Osteoblast (primary cell): ENCODE data around the gene IDUA. TPM values are rescaled to one million over a fixed set of nuclear protein-coding genes. Genes with fewer than 3 reads are reported as not detected.

ENCODE experiments used
- DNase-seq: peaks from one replicate; pipeline ENCODE4 v3.0.0; 2011; ENCODE audit warnings: low spot score, mixed read lengths; ENCODE audit not compliant: insufficient read length; ENCODE audit errors: missing footprints
- H2AFZ ChIP-seq: 2 replicates; pipeline ENCODE4 v1.6.0; 2011; ENCODE audit warnings: mild to moderate bottlenecking, low read length
- H3K27ac ChIP-seq: 2 replicates; pipeline ENCODE4 v1.5.1; 2011; ENCODE audit warnings: mild to moderate bottlenecking, low read depth, low read length, moderate library complexity
- H3K27me3 ChIP-seq: 2 replicates; pipeline ENCODE4 v1.6.0; 2012; ENCODE audit warnings: mild to moderate bottlenecking, control low read depth, inconsistent platforms, low read length, moderate library complexity; ENCODE audit not compliant: insufficient read depth
- H3K36me3 ChIP-seq: 2 replicates; pipeline ENCODE4 v1.5.1; 2011; ENCODE audit warnings: mild to moderate bottlenecking, low read length, control low read depth, moderate library complexity; ENCODE audit not compliant: insufficient read depth
- H3K4me1 ChIP-seq: 2 replicates; pipeline ENCODE4 v1.5.1; 2011; ENCODE audit warnings: mild to moderate bottlenecking, low read length, control low read depth, moderate library complexity; ENCODE audit not compliant: insufficient read depth
- H3K4me2 ChIP-seq: 2 replicates; pipeline ENCODE4 v1.6.0; 2011; ENCODE audit warnings: mild to moderate bottlenecking, low read length; ENCODE audit not compliant: insufficient read depth
- H3K4me3 ChIP-seq: fragments of 200-600 bp; sonication (generic); 3 replicates; pipeline ENCODE4 v1.5.1; 2012; ENCODE audit warnings: mild to moderate bottlenecking, low read length, inconsistent platforms; ENCODE audit not compliant: insufficient read depth
- H3K79me2 ChIP-seq: 2 replicates; pipeline ENCODE4 v1.6.0; 2012; ENCODE audit warnings: mild to moderate bottlenecking, low read length, control low read depth, inconsistent platforms; ENCODE audit not compliant: insufficient read depth
- H3K9me3 ChIP-seq: 2 replicates; pipeline ENCODE4 v1.5.1; 2011; ENCODE audit warnings: low read depth, low read length, control low read depth
- H4K20me1 ChIP-seq: 2 replicates; pipeline ENCODE4 v1.6.0; 2012; ENCODE audit warnings: mild to moderate bottlenecking, low read length, control low read depth; ENCODE audit not compliant: insufficient read depth
- total RNA-seq: library from RNA; depleted of rRNA; stranded (reverse); fragments of >200 nt; gene quantifications from 2 replicates; pipeline ENCODE4 v1.2.3, GENCODE V29; 2012
- TF ChIP-seq, protein P1 (sequence below): IDR thresholded peaks from 2 replicates; pipeline ENCODE4 v1.5.1; 2011; ENCODE audit warnings: mild to moderate bottlenecking, low read depth, low read length, moderate library complexity; ENCODE audit errors: extremely low read depth

Gene IDUA
- total RNA-seq, 1 donor, result 26.4 TPM

DNA sequence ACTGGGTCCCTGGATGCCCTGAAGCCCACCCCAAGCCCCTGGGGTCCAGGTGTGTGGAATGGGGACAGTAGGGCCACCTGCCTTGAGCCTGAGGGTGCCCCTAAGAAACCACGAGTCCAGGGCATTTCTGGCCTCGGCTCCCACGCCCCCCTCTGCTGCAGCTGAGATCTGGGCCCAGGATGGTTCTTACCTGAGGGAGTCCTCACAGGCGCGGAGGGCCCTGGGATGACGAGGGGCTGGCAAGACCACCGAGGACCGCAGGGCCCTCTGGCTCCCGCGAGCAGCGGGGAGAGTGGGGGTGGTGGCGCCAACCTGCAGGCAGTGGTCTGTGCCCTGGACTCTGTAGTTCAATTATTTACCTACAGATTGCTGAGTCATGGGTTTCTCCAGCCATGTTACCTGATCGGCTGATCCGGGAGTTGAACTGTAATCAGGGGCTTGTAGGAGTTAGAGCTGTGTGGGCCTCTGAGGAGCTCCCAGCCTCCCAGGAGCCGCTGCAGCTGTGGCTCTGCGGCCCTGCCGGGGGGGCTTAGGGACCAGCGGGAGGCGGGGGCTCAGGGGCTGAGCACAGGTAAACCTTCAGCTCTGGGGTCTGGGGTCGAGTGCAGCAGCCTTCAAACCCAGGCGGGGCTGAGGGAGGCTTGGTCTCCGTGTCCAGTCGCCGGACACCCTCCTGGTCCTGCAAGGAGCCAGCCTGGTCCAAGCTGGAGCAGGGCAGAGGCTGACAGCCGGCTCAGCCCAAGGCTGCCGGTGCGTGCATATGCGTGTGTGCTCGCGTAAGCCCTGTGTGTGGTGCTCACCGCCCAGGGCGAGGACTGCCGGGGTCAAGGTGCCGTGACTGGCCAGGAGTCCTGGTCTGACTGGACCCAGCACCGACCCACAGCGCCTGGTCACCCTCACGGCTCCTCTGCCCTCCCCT is 6.5 kb downstream of the IDUA start, which contains the start of gene SLC26A1:
TSS of gene SLC26A1 (minus strand) at position 294 of the 919 bp plus-strand sequence. CDS start 1,701 bp downstream, outside the sequence.
- H3K36me3 ChIP-seq, result no peaks in the 10 kb centered on the region
- no peak within 1 kb of the TSS for H3K27ac ChIP-seq
- TF ChIP-seq, protein P1, sequence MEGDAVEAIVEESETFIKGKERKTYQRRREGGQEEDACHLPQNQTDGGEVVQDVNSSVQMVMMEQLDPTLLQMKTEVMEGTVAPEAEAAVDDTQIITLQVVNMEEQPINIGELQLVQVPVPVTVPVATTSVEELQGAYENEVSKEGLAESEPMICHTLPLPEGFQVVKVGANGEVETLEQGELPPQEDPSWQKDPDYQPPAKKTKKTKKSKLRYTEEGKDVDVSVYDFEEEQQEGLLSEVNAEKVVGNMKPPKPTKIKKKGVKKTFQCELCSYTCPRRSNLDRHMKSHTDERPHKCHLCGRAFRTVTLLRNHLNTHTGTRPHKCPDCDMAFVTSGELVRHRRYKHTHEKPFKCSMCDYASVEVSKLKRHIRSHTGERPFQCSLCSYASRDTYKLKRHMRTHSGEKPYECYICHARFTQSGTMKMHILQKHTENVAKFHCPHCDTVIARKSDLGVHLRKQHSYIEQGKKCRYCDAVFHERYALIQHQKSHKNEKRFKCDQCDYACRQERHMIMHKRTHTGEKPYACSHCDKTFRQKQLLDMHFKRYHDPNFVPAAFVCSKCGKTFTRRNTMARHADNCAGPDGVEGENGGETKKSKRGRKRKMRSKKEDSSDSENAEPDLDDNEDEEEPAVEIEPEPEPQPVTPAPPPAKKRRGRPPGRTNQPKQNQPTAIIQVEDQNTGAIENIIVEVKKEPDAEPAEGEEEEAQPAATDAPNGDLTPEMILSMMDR, result no peak
- no peak within 1 kb of the TSS for H3K4me2 ChIP-seq
- H2AFZ ChIP-seq, result no peak within 1 kb of the TSS
- H3K79me2 ChIP-seq, result no peaks in the 10 kb centered on the region
- no peaks in the 10 kb centered on the region for H3K4me1 ChIP-seq
- H3K4me3 ChIP-seq, result no peak within 1 kb of the TSS
- peaks cover 16% of the 10 kb centered on the region for H3K27me3 ChIP-seq
- H3K9me3 ChIP-seq, result no peaks in the 10 kb centered on the region
- DNase-seq, result no peak
- H4K20me1 ChIP-seq, result peaks cover 26% of the 10 kb centered on the region

DNA sequence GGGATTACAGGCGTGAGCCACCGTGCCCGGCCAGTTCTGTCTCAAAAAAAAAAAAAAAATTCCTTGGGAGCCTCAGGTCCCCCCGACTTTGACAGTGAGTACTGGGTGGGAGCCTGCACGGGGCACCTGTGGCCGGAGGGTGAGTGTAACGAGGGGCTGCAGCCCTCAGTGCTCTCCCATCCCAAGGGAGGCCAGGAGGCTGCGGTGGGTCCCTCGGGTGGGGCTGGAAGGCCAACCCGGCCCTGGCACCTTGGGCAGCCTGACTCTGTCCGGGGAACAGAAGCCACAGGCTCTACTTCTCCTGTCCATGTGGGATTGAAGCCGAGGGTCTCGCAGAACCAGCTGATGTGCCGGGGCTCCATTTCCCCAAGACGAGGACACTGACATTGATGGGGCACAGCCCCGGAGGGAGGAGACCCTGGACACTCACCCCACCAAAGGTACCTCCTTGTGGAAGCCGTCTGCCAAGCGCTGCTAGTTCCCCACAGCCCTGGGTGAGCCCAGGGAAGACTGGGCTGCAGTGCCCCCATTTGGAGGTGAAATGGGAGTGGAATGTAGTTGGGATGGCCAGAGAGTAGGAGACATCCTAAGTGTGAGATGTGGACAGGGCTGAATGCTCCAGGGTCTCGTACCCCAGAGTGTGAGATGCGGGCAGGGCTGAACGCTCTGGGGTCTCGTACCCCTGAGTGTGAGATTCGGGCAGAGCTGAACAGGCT is 8.6 kb downstream of the IDUA start:
- H3K27ac ChIP-seq, result no peak overlapping the region
- peaks cover 23% of the 10 kb centered on the region for H4K20me1 ChIP-seq
- DNase-seq, result no peak
- TF ChIP-seq, protein P1, result peak; percentile 15
- peaks cover 30% of the 10 kb centered on the region for H3K27me3 ChIP-seq
- no peaks in the 10 kb centered on the region for H3K36me3 ChIP-seq
- no peak overlapping the region for H3K4me3 ChIP-seq
- H3K4me2 ChIP-seq, result no peak overlapping the region
- no peak overlapping the region for H2AFZ ChIP-seq
- H3K9me3 ChIP-seq, result no peaks in the 10 kb centered on the region
- no peaks in the 10 kb centered on the region for H3K79me2 ChIP-seq
- no peaks in the 10 kb centered on the region for H3K4me1 ChIP-seq

DNA sequence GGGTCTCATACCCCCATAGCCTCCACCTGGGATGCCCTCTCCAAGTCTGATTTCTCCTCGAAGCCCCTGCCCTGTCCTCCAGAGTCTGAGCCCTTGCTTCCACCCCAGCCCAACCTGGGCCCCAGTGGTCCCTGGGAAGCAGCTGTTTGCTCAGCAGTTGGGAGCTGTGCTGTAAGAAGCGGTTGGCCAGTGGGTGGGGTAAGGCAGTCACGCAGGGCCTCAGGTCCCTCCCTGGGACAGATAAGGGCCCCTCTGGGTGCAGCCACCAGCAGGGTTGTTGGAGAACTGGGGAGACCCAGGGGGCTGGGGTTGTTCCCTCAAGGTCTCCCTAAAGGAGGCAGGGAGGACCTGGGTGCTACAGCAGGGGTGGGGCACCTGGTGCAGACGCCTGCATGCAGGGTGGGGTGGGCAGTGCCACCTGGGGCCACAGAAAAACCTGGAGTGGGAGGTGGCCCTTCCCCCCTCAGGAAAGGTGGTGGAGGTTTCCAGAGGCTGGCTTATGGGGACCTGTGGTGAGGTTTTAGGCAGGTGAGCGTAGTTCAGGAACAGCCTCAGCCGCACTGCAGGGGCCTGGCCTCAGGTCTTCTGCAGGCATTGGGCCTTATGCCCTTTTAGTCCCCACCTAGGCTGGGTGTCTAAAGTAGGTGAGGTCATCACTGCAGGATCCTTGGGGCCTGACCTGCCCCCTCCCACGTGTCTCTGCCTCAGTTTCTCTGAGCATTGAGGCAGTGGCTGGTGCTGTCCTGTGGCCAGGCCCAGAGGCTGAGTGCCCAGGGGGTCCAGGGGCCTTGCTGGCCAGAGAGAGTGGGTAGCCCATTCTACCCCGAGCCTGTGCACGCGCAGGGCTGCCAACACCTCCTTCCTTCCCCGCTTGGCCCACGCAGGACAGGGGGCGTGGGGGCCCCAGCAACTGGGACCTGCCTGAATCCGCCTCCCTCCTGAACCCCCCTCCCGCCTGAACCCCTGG is 9.5 kb downstream of the IDUA start:
- TF ChIP-seq, protein P1, result no peak

More for the DNA sequence above, 9.5 kb downstream of the IDUA start:
- Histone ChIP-seq H4K20me1 (peaks cover 27% of the 10 kb centered on the region), H3K4me3 (no peak overlapping the region), H3K4me1 (no peaks in the 10 kb centered on the region), H3K9me3 (no peaks in the 10 kb centered on the region), H3K27me3 (peaks cover 37% of the 10 kb centered on the region), H2AFZ (no peak overlapping the region), H3K4me2 (no peak overlapping the region), H3K27ac (no peak overlapping the region), H3K36me3 (no peaks in the 10 kb centered on the region), H3K79me2 (no peaks in the 10 kb centered on the region)
- no peak for DNase-seq
